ENCODE results near the gene SOX10. TPM values are rescaled to one million over a fixed set of nuclear protein-coding genes. Genes with fewer than 3 reads are reported as not detected.

Gene SOX10
- total RNA-seq, 4 donors from 2014 or later: 59.9 to 94.0 (median 84.2) TPM

DNA sequence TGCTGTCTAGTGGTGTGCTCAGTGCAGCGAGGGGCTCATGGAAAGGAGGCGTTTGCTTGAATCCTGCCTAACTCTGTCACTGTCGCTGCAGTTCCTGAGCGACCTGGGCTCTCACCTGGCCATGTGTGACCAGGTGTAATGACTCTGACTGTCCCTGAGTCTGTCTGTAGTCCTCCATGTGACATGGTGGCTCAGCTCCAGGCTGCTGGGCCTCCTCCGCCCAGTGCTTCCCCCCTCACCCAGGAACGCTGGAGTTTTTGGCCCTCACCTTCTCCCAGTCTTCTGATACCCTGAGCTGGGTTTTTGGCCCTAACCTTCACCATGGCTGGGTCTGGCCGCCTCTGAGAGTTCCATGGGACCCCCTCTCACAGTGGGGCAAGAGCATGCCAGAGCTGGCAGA, 58.0 kb downstream of the SOX10 start:
- Histone ChIP-seq H3K27me3 (no peaks in the 10 kb centered on the region), H3K27ac (no peak overlapping the region), H3K36me3 (peaks cover 0 to 93% (median 9%) of the 10 kb centered on the region in 3 donors), H3K4me1 (peaks cover 0 to 9% (median 0%) of the 10 kb centered on the region in 4 donors), H3K9me3 (no peaks in the 10 kb centered on the region), H3K4me3 (no peak overlapping the region)
- 95 to 98% methylated on average over 7 of the region's 7 CpGs for WGBS, 2 donors
- no peak for DNase-seq (ENCODE audit: low spot score in 2 of 2)
- TF ChIP-seq CTCF (IDR thresholded peaks at IDR 0.05) (no peak), EP300 (IDR thresholded peaks at IDR 0.05) (no peak), POLR2A (IDR thresholded peaks at IDR 0.05) (no peak)

DNA sequence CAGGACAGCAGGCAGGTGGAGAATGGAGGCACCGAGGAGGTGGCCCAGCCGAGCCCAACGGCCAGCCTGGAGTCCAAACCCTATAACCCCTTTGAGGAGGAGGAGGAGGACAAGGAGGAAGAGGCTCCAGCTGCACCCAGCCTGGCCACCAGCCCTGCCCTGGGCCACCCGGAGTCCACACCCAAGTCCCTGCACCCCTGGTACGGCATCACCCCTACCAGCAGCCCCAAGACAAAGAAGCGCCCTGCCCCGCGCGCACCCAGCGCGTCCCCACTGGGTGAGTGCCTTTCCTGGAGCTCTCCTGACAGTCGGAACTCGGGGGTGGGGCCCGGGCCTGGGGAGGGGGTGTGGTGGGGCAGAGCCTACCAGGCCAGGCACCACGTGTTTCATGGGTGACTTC, 58.6 kb downstream of the SOX10 start:
- Histone ChIP-seq H3K27me3 (no peaks in the 10 kb centered on the region), H3K4me1 (peaks cover 0 to 7% (median 0%) of the 10 kb centered on the region in 4 donors), H3K27ac (no peak overlapping the region), H3K9me3 (no peaks in the 10 kb centered on the region), H3K36me3 (peaks cover 0 to 96% (median 9%) of the 10 kb centered on the region in 3 donors), H3K4me3 (no peak overlapping the region)
- 70 to 85% methylated on average over 3 to 15 of the region's 15 CpGs for WGBS, 2 donors
- TF ChIP-seq CTCF (IDR thresholded peaks at IDR 0.05) (no peak), EP300 (IDR thresholded peaks at IDR 0.05) (no peak)
- no peak for DNase-seq (ENCODE audit: low spot score in 2 of 2)

- no peak for DNase-seq (ENCODE audit: low spot score in 2 of 2)
- Histone ChIP-seq H3K36me3 (peaks cover 0 to 96% (median 9%) of the 10 kb centered on the region in 3 donors), H3K9me3 (no peaks in the 10 kb centered on the region), H3K4me1 (peaks cover 0 to 3% (median 0%) of the 10 kb centered on the region in 4 donors), H3K27ac (no peak overlapping the region), H3K4me3 (no peak overlapping the region), H3K27me3 (no peaks in the 10 kb centered on the region)
- TF ChIP-seq CTCF (IDR thresholded peaks at IDR 0.05) (no peak), POLR2A (IDR thresholded peaks at IDR 0.05) (no peak), EP300 (IDR thresholded peaks at IDR 0.05) (no peak)
- WGBS, 2 donors: 52 to 53% methylated on average over 3 of the region's 3 CpGs
Measured at GRCh38 chr22:37925330-37925729, 59.0 kb downstream of the SOX10 start.

GRCh38 chr22:37924386-37925065, 59.8 kb downstream of the SOX10 start:
- peaks cover 0 to 97% (median 9%) of the 10 kb centered on the region in 3 donors for H3K36me3 ChIP-seq
- H3K27me3 ChIP-seq: no peaks in the 10 kb centered on the region
- H3K9me3 ChIP-seq: no peaks in the 10 kb centered on the region
- TF ChIP-seq CTCF (IDR thresholded peaks at IDR 0.05) (no peak), POLR2A (IDR thresholded peaks at IDR 0.05) (no peak), EP300 (IDR thresholded peaks at IDR 0.05) (no peak)
- no peak overlapping the region for H3K27ac ChIP-seq
- DNase-seq (ENCODE audit: low spot score in 2 of 2): no peak
- H3K4me1 ChIP-seq: no peaks in the 10 kb centered on the region
- no peak overlapping the region for H3K4me3 ChIP-seq
- WGBS, 2 donors: 90 to 93% methylated on average over 15 to 18 of the region's 18 CpGs

DNA sequence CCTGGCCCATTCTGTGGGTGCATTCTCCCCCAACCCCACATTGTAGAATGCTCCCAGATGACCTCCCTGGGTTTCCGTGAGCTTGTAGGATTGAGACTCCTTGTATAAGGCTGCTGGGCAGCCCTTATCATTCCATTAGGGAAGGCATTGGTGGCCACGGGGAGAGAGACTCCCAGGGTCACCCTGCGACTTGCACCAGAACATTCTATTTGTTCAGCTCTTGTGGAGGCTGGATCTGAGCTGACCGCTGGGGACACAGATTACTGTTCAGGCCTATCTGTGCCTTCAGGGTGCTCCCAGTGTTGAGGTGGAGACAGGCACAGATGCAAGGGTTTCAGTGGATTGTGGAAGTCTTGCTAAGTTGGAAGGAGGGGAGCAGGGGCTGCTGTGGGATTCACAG, 60.4 kb downstream of the SOX10 start:
- 67 to 87% methylated on average over 1 to 2 of the region's 4 CpGs for WGBS, 2 donors
- H3K4me1 ChIP-seq: no peaks in the 10 kb centered on the region
- no peak for TF ChIP-seq CTCF (IDR thresholded peaks at IDR 0.05)
- no peak for TF ChIP-seq POLR2A (IDR thresholded peaks at IDR 0.05)
- no peak for TF ChIP-seq EP300 (IDR thresholded peaks at IDR 0.05)
- no peak overlapping the region for H3K27ac ChIP-seq
- H3K9me3 ChIP-seq: no peaks in the 10 kb centered on the region
- DNase-seq (ENCODE audit: low spot score in 2 of 2): no peak
- no peak overlapping the region for H3K4me3 ChIP-seq
- no peaks in the 10 kb centered on the region for H3K27me3 ChIP-seq
- H3K36me3 ChIP-seq: peaks cover 2 to 95% (median 9%) of the 10 kb centered on the region in 3 donors

Other genes with a start within 250 kb of the SOX10 start
- 10 to 100 TPM; 10.3 to 39.8 (median 21.5) TPM for gene GCAT, start 176.6 kb downstream of the SOX10 start, total RNA-seq
- gene GALR3, start 161.2 kb downstream of the SOX10 start, total RNA-seq: not detected
- 10 to 100 TPM; 51.6 to 76.1 (median 58.8) TPM for gene ANKRD54, start 140.2 kb downstream of the SOX10 start, total RNA-seq
- gene EIF3L, start 135.1 kb downstream of the SOX10 start, total RNA-seq: 100 to 1,000 TPM; 271 to 291 (median 274) TPM
- gene MICALL1, start 78.3 kb downstream of the SOX10 start, total RNA-seq: 10 to 100 TPM; 10.7 to 34.5 (median 20.4) TPM
- gene C22orf23, start 31.0 kb downstream of the SOX10 start, total RNA-seq: under 1 TPM in 1 of 4 donors, not detected in 3; 0.21 TPM
- 100 to 1,000 TPM in 3 of 4 donors, 10 to 100 TPM in 1; 54.7 to 181 (median 120) TPM for gene POLR2F, start 30.9 kb downstream of the SOX10 start, total RNA-seq
- gene PICK1, start 72.8 kb upstream of the SOX10 start, total RNA-seq: 10 to 100 TPM; 32.1 to 49.8 (median 44.2) TPM
- gene SLC16A8, start 99.6 kb upstream of the SOX10 start, total RNA-seq: 1 to 10 TPM in 3 of 4 donors, under 1 TPM in 1; 0.98 to 1.8 (median 1.4) TPM
- 1 to 10 TPM in 3 of 4 donors, not detected in 1; 1.3 to 2.7 (median 2.1) TPM for gene BAIAP2L2, start 126.1 kb upstream of the SOX10 start, total RNA-seq
- gene PLA2G6, start 197.3 kb upstream of the SOX10 start, total RNA-seq: 10 to 100 TPM; 48.5 to 60.3 (median 55.1) TPM
- 100 to 1,000 TPM in 2 of 4 donors, 10 to 100 TPM in 2; 68.1 to 110 (median 96.8) TPM for gene MAFF, start 217.4 kb upstream of the SOX10 start, total RNA-seq

Measured in tibial nerve (tissue), 4 donors.